IPS-18a (cell line): ENCODE data around the gene GNG12.

Experiments used
- H3K27ac ChIP-seq: one replicate; pipeline ENCODE4 v1.5.1; 2013; ENCODE audit warnings: low read length
- H3K27me3 ChIP-seq: one replicate; pipeline ENCODE4 v1.6.1; 2013; ENCODE audit warnings: mild to moderate bottlenecking, low read length; ENCODE audit not compliant: control insufficient read depth, insufficient read depth
- H3K36me3 ChIP-seq: one replicate; pipeline ENCODE4 v1.6.1; 2013; ENCODE audit warnings: low read depth, low read length; ENCODE audit not compliant: control insufficient read depth
- H3K4me1 ChIP-seq: one replicate; pipeline ENCODE4 v1.6.1; 2013; ENCODE audit warnings: low read depth, low read length; ENCODE audit not compliant: control insufficient read depth
- H3K4me3 ChIP-seq: one replicate; pipeline ENCODE4 v1.5.1; 2013; ENCODE audit warnings: low read length
- H3K9ac ChIP-seq: one replicate; pipeline ENCODE4 v1.6.1; 2013; ENCODE audit warnings: mild to moderate bottlenecking, low read length, moderate library complexity
- H3K9me3 ChIP-seq: one replicate; pipeline ENCODE4 v1.6.1; 2013; ENCODE audit warnings: low read depth, low read length; ENCODE audit not compliant: control insufficient read depth

The GNG12 gene

GRCh38 chr1:67749263-67749843 lies 83.9 kb downstream of the GNG12 start:
- Histone ChIP-seq H3K4me1 (peaks cover 58% of the 10 kb centered on the region), H3K27me3 (peaks cover 6% of the 10 kb centered on the region), H3K4me3 (peak overlapping the region; percentile 39), H3K9me3 (no peaks in the 10 kb centered on the region), H3K9ac (peak overlapping the region; percentile 67), H3K27ac (peak overlapping the region; percentile 69), H3K36me3 (no peaks in the 10 kb centered on the region)

- Histone ChIP-seq H3K4me3 (no peak overlapping the region), H3K9me3 (no peaks in the 10 kb centered on the region), H3K9ac (no peak overlapping the region), H3K27me3 (peaks cover 6% of the 10 kb centered on the region), H3K4me1 (peaks cover 61% of the 10 kb centered on the region), H3K27ac (no peak overlapping the region), H3K36me3 (no peaks in the 10 kb centered on the region)
These were observed 84.6 kb downstream of the GNG12 start for GRCh38 chr1:67748630-67749029.

- H3K4me1 ChIP-seq = peaks cover 68% of the 10 kb centered on the region
These were observed 85.4 kb downstream of the GNG12 start for GRCh38 chr1:67747671-67748546.

GRCh38 chr1:67745875-67746698 lies 87.2 kb downstream of the GNG12 start:
- H3K4me1 ChIP-seq = peaks cover 64% of the 10 kb centered on the region
- H3K27me3 ChIP-seq = peaks cover 6% of the 10 kb centered on the region
- H3K4me3 ChIP-seq = peak overlapping the region; percentile 25
- no peaks in the 10 kb centered on the region for H3K36me3 ChIP-seq
- no peak overlapping the region for H3K27ac ChIP-seq
- no peak overlapping the region for H3K9ac ChIP-seq
- no peaks in the 10 kb centered on the region for H3K9me3 ChIP-seq

More at GRCh38 chr1:67747671-67748546, 85.4 kb downstream of the GNG12 start:
- Histone ChIP-seq H3K9me3 (no peaks in the 10 kb centered on the region), H3K36me3 (no peaks in the 10 kb centered on the region), H3K4me3 (no peak overlapping the region), H3K27me3 (peaks cover 6% of the 10 kb centered on the region), H3K9ac (no peak overlapping the region), H3K27ac (no peak overlapping the region)

GRCh38 chr1:67743072-67743725 lies 90.1 kb downstream of the GNG12 start:
- H3K36me3 ChIP-seq = no peaks in the 10 kb centered on the region
- no peak overlapping the region for H3K9ac ChIP-seq
- H3K9me3 ChIP-seq = no peaks in the 10 kb centered on the region
- H3K27ac ChIP-seq = no peak overlapping the region
- H3K4me1 ChIP-seq = peaks cover 39% of the 10 kb centered on the region
- peaks cover 6% of the 10 kb centered on the region for H3K27me3 ChIP-seq
- no peak overlapping the region for H3K4me3 ChIP-seq

- Histone ChIP-seq H3K9me3 (no peaks in the 10 kb centered on the region), H3K4me1 (peaks cover 29% of the 10 kb centered on the region), H3K36me3 (no peaks in the 10 kb centered on the region), H3K27me3 (peaks cover 6% of the 10 kb centered on the region), H3K9ac (no peak overlapping the region), H3K4me3 (no peak overlapping the region), H3K27ac (no peak overlapping the region)
These were observed 91.5 kb downstream of the GNG12 start for GRCh38 chr1:67741736-67742135.

- Histone ChIP-seq H3K4me3 (no peak overlapping the region), H3K27me3 (peaks cover 6% of the 10 kb centered on the region), H3K27ac (no peak overlapping the region), H3K4me1 (peaks cover 28% of the 10 kb centered on the region), H3K9ac (no peak overlapping the region), H3K36me3 (no peaks in the 10 kb centered on the region), H3K9me3 (no peaks in the 10 kb centered on the region)
These were observed 92.1 kb downstream of the GNG12 start for GRCh38 chr1:67741121-67741520.

GRCh38 chr1:67740543-67740942 lies 92.7 kb downstream of the GNG12 start:
- Histone ChIP-seq H3K27me3 (peaks cover 6% of the 10 kb centered on the region), H3K4me1 (peaks cover 25% of the 10 kb centered on the region), H3K9ac (no peak overlapping the region), H3K4me3 (no peak overlapping the region), H3K9me3 (no peaks in the 10 kb centered on the region), H3K36me3 (no peaks in the 10 kb centered on the region), H3K27ac (no peak overlapping the region)

- no peak overlapping the region for H3K9ac ChIP-seq
- no peaks in the 10 kb centered on the region for H3K27me3 ChIP-seq
- H3K4me1 ChIP-seq = peaks cover 19% of the 10 kb centered on the region
- H3K4me3 ChIP-seq = no peak overlapping the region
- no peak overlapping the region for H3K27ac ChIP-seq
- no peaks in the 10 kb centered on the region for H3K36me3 ChIP-seq
- H3K9me3 ChIP-seq = no peaks in the 10 kb centered on the region
These were observed 93.9 kb downstream of the GNG12 start for GRCh38 chr1:67739361-67739760.

GRCh38 chr1:67738401-67738800 lies 94.9 kb downstream of the GNG12 start:
- Histone ChIP-seq H3K9ac (no peak overlapping the region), H3K36me3 (no peaks in the 10 kb centered on the region), H3K9me3 (no peaks in the 10 kb centered on the region), H3K4me3 (no peak overlapping the region), H3K27ac (no peak overlapping the region), H3K27me3 (no peaks in the 10 kb centered on the region), H3K4me1 (peaks cover 14% of the 10 kb centered on the region)

GRCh38 chr1:67737875-67738274 lies 95.4 kb downstream of the GNG12 start:
- no peaks in the 10 kb centered on the region for H3K36me3 ChIP-seq
- H3K4me1 ChIP-seq = peaks cover 8% of the 10 kb centered on the region
- no peaks in the 10 kb centered on the region for H3K9me3 ChIP-seq
- H3K27ac ChIP-seq = no peak overlapping the region
- no peaks in the 10 kb centered on the region for H3K27me3 ChIP-seq
- no peak overlapping the region for H3K4me3 ChIP-seq
- H3K9ac ChIP-seq = no peak overlapping the region
